ENCODE data around the gene GRB10. TPM values are rescaled to one million over a fixed set of nuclear protein-coding genes. Genes with fewer than 3 reads are reported as not detected.

GRB10 gene
- total RNA-seq, 2 donors from 2014 or later, result 10.3 to 15.1 TPM

- no peaks in the 10 kb centered on the region for H3K4me1 ChIP-seq
- TF ChIP-seq CTCF (IDR thresholded peaks at IDR 0.05), result no peak
- no peak overlapping the region for H3K27ac ChIP-seq
- no peak overlapping the region for H3K4me3 ChIP-seq
- no peaks in the 10 kb centered on the region for H3K27me3 ChIP-seq
- intact Hi-C loops (cut with DNase I), result loop anchor here (5.0 kb wide), 1 partner anchor 167 kb away; no protein-coding TSS in a partner anchor
- no peak for DNase-seq
- no peak overlapping the region for H3K9ac ChIP-seq (ENCODE audit: low read depth in 2 of 2, low read length in 2 of 2)
- no peaks in the 10 kb centered on the region for H3K36me3 ChIP-seq
- H3K9me3 ChIP-seq, result no peaks in the 10 kb centered on the region
Measured at GRCh38 chr7:50634378-50634777, 148.3 kb downstream of the GRB10 start.

GRCh38 chr7:50633414-50633710 is 149.3 kb downstream of the GRB10 start:
- intact Hi-C loops (cut with DNase I), result loop anchor here (5.0 kb wide), 1 partner anchor 166 kb away; no protein-coding TSS in a partner anchor
- H3K4me3 ChIP-seq, result no peak overlapping the region
- H3K36me3 ChIP-seq, result no peaks in the 10 kb centered on the region
- no peak overlapping the region for H3K27ac ChIP-seq
- H3K4me1 ChIP-seq, result no peaks in the 10 kb centered on the region
- H3K27me3 ChIP-seq, result no peaks in the 10 kb centered on the region
- DNase-seq, result no peak
- H3K9me3 ChIP-seq, result no peaks in the 10 kb centered on the region
- no peak overlapping the region for H3K9ac ChIP-seq (ENCODE audit: low read depth in 2 of 2, low read length in 2 of 2)
- TF ChIP-seq CTCF (IDR thresholded peaks at IDR 0.05), result no peak

- H3K4me1 ChIP-seq, result no peaks in the 10 kb centered on the region
- no peaks in the 10 kb centered on the region for H3K36me3 ChIP-seq
- H3K9me3 ChIP-seq, result no peaks in the 10 kb centered on the region
- H3K27ac ChIP-seq, result no peak overlapping the region
- peak; percentile 66 for DNase-seq
- no peaks in the 10 kb centered on the region for H3K27me3 ChIP-seq
- intact Hi-C loops (cut with DNase I), result loop anchor here (5.0 kb wide), 1 partner anchor 165 kb away; no protein-coding TSS in a partner anchor
- H3K9ac ChIP-seq (ENCODE audit: low read depth in 2 of 2, low read length in 2 of 2), result no peak overlapping the region
- TF ChIP-seq CTCF (IDR thresholded peaks at IDR 0.05), result peak; percentile 88
- no peak overlapping the region for H3K4me3 ChIP-seq
Measured at GRCh38 chr7:50632561-50633413, 149.9 kb downstream of the GRB10 start.

- Histone ChIP-seq H3K36me3 (no peaks in the 10 kb centered on the region), H3K27ac (no peak overlapping the region), H3K9me3 (no peaks in the 10 kb centered on the region), H3K4me1 (no peaks in the 10 kb centered on the region), H3K9ac (ENCODE audit: low read depth in 2 of 2, low read length in 2 of 2) (no peak overlapping the region), H3K27me3 (no peaks in the 10 kb centered on the region), H3K4me3 (no peak overlapping the region)
- DNase-seq, result no peak
- intact Hi-C loops (cut with DNase I), result loop anchor here (5.0 kb wide), 1 partner anchor 164 kb away; no protein-coding TSS in a partner anchor
- no peak for TF ChIP-seq CTCF (IDR thresholded peaks at IDR 0.05)
Measured at GRCh38 chr7:50631639-50632038, 151.1 kb downstream of the GRB10 start.

- H3K9me3 ChIP-seq, result no peaks in the 10 kb centered on the region
- H3K4me3 ChIP-seq, result no peak overlapping the region
- DNase-seq, result no peak
- no peak overlapping the region for H3K9ac ChIP-seq (ENCODE audit: low read depth in 2 of 2, low read length in 2 of 2)
- no peak for TF ChIP-seq CTCF (IDR thresholded peaks at IDR 0.05)
- no peak overlapping the region for H3K27ac ChIP-seq
- intact Hi-C loops (cut with DNase I), result loop anchor here (5.0 kb wide), 1 partner anchor 164 kb away; no protein-coding TSS in a partner anchor
- no peaks in the 10 kb centered on the region for H3K4me1 ChIP-seq
- H3K27me3 ChIP-seq, result no peaks in the 10 kb centered on the region
- H3K36me3 ChIP-seq, result no peaks in the 10 kb centered on the region
Measured at GRCh38 chr7:50631100-50631499, 151.6 kb downstream of the GRB10 start.

Data from colonic mucosa (tissue), 4 donors.